ENCODE data around the gene KDM1B.
A peak's percentile ranks its signal among the peaks of the same experiment; 100 is the strongest.

KDM1B gene

GRCh38 chr6:18177286-18177965, 22.2 kb downstream of the KDM1B start:
- H3K4me3 ChIP-seq (ENCODE audit: low read length): no peak overlapping the region
- no peaks in the 10 kb centered on the region for H3K9me3 ChIP-seq (ENCODE audit: insufficient read depth, low read depth, low read length)
- H3K4me1 ChIP-seq (ENCODE audit: insufficient read depth, low read length): peaks cover 5% of the 10 kb centered on the region; the same call in 1 of the 2 replicates
- peaks cover 3% of the 10 kb centered on the region for H3K36me3 ChIP-seq (ENCODE audit: insufficient read depth, low read depth, low read length)
- no peak overlapping the region for H3K9ac ChIP-seq (ENCODE audit: low read depth, low read length)
- H3K27ac ChIP-seq (ENCODE audit: low read length): no peak overlapping the region
- H3K27me3 ChIP-seq (ENCODE audit: insufficient read depth, low read length): no peaks in the 10 kb centered on the region

GRCh38 chr6:18178960-18179615, 23.9 kb downstream of the KDM1B start:
- H3K9me3 ChIP-seq (ENCODE audit: insufficient read depth, low read depth, low read length): no peaks in the 10 kb centered on the region
- H3K36me3 ChIP-seq (ENCODE audit: insufficient read depth, low read depth, low read length): no peaks in the 10 kb centered on the region; the same call in 1 of the 2 replicates
- no peaks in the 10 kb centered on the region for H3K27me3 ChIP-seq (ENCODE audit: insufficient read depth, low read length)
- H3K4me3 ChIP-seq (ENCODE audit: low read length): no peak overlapping the region
- no peak overlapping the region for H3K9ac ChIP-seq (ENCODE audit: low read depth, low read length)
- peaks cover 5% of the 10 kb centered on the region; the same call in 1 of the 2 replicates for H3K4me1 ChIP-seq (ENCODE audit: insufficient read depth, low read length)
- H3K27ac ChIP-seq (ENCODE audit: low read length): no peak overlapping the region

GRCh38 chr6:18179770-18180356, 24.6 kb downstream of the KDM1B start:
- no peak overlapping the region for H3K27ac ChIP-seq (ENCODE audit: low read length)
- H3K4me3 ChIP-seq (ENCODE audit: low read length): no peak overlapping the region
- H3K9me3 ChIP-seq (ENCODE audit: insufficient read depth, low read depth, low read length): no peaks in the 10 kb centered on the region
- H3K9ac ChIP-seq (ENCODE audit: low read depth, low read length): no peak overlapping the region
- H3K27me3 ChIP-seq (ENCODE audit: insufficient read depth, low read length): no peaks in the 10 kb centered on the region
- peaks cover 7% of the 10 kb centered on the region; the same call in 1 of the 2 replicates for H3K4me1 ChIP-seq (ENCODE audit: insufficient read depth, low read length)
- no peaks in the 10 kb centered on the region for H3K36me3 ChIP-seq (ENCODE audit: insufficient read depth, low read depth, low read length)

GRCh38 chr6:18182568-18182967, 27.3 kb downstream of the KDM1B start:
- no peaks in the 10 kb centered on the region for H3K27me3 ChIP-seq (ENCODE audit: insufficient read depth, low read length)
- H3K9ac ChIP-seq (ENCODE audit: low read depth, low read length): no peak overlapping the region
- H3K4me1 ChIP-seq (ENCODE audit: insufficient read depth, low read length): peaks cover 33% of the 10 kb centered on the region; the same call in 1 of the 2 replicates
- H3K36me3 ChIP-seq (ENCODE audit: insufficient read depth, low read depth, low read length): no peaks in the 10 kb centered on the region
- no peak overlapping the region for H3K4me3 ChIP-seq (ENCODE audit: low read length)
- H3K9me3 ChIP-seq (ENCODE audit: insufficient read depth, low read depth, low read length): no peaks in the 10 kb centered on the region
- no peak overlapping the region for H3K27ac ChIP-seq (ENCODE audit: low read length)

GRCh38 chr6:18183766-18184165, 28.5 kb downstream of the KDM1B start:
- Histone ChIP-seq H3K9me3 (ENCODE audit: insufficient read depth, low read depth, low read length) (no peaks in the 10 kb centered on the region), H3K36me3 (ENCODE audit: insufficient read depth, low read depth, low read length) (no peaks in the 10 kb centered on the region), H3K27me3 (ENCODE audit: insufficient read depth, low read length) (no peaks in the 10 kb centered on the region), H3K4me3 (ENCODE audit: low read length) (no peak overlapping the region), H3K27ac (ENCODE audit: low read length) (no peak overlapping the region), H3K4me1 (ENCODE audit: insufficient read depth, low read length) (peaks cover 36% of the 10 kb centered on the region; the same call in 1 of the 2 replicates), H3K9ac (ENCODE audit: low read depth, low read length) (no peak overlapping the region)

- Histone ChIP-seq H3K36me3 (ENCODE audit: insufficient read depth, low read depth, low read length) (no peaks in the 10 kb centered on the region), H3K4me3 (ENCODE audit: low read length) (peak overlapping the region; percentile 15; the same call in 1 of the 2 replicates), H3K27ac (ENCODE audit: low read length) (peak overlapping the region; percentile 67), H3K9me3 (ENCODE audit: insufficient read depth, low read depth, low read length) (no peaks in the 10 kb centered on the region), H3K27me3 (ENCODE audit: insufficient read depth, low read length) (no peaks in the 10 kb centered on the region), H3K4me1 (ENCODE audit: insufficient read depth, low read length) (peaks cover 36% of the 10 kb centered on the region; the same call in 1 of the 2 replicates), H3K9ac (ENCODE audit: low read depth, low read length) (peak overlapping the region; percentile 58; the same call in 1 of the 2 replicates)
These were observed 30.4 kb downstream of the KDM1B start for GRCh38 chr6:18185624-18186023.

- Histone ChIP-seq H3K27me3 (ENCODE audit: insufficient read depth, low read length) (no peaks in the 10 kb centered on the region), H3K27ac (ENCODE audit: low read length) (peak overlapping the region; percentile 67)
These were observed 30.8 kb downstream of the KDM1B start for GRCh38 chr6:18186033-18186432.

GRCh38 chr6:18186540-18187250, 31.5 kb downstream of the KDM1B start:
- Histone ChIP-seq H3K4me3 (ENCODE audit: low read length) (peak overlapping the region; percentile 15), H3K9me3 (ENCODE audit: insufficient read depth, low read depth, low read length) (no peaks in the 10 kb centered on the region), H3K9ac (ENCODE audit: low read depth, low read length) (peak overlapping the region; percentile 58; the same call in 1 of the 2 replicates), H3K27ac (ENCODE audit: low read length) (peak overlapping the region; percentile 67), H3K36me3 (ENCODE audit: insufficient read depth, low read depth, low read length) (no peaks in the 10 kb centered on the region), H3K4me1 (ENCODE audit: insufficient read depth, low read length) (peaks cover 36% of the 10 kb centered on the region; the same call in 1 of the 2 replicates), H3K27me3 (ENCODE audit: insufficient read depth, low read length) (no peaks in the 10 kb centered on the region)

More at GRCh38 chr6:18186033-18186432, 30.8 kb downstream of the KDM1B start:
- Histone ChIP-seq H3K4me1 (ENCODE audit: insufficient read depth, low read length) (peaks cover 36% of the 10 kb centered on the region; the same call in 1 of the 2 replicates), H3K4me3 (ENCODE audit: low read length) (peak overlapping the region; percentile 15; the same call in 1 of the 2 replicates), H3K9ac (ENCODE audit: low read depth, low read length) (peak overlapping the region; percentile 58; the same call in 1 of the 2 replicates), H3K36me3 (ENCODE audit: insufficient read depth, low read depth, low read length) (no peaks in the 10 kb centered on the region), H3K9me3 (ENCODE audit: insufficient read depth, low read depth, low read length) (no peaks in the 10 kb centered on the region)

GRCh38 chr6:18187701-18188100, 32.5 kb downstream of the KDM1B start:
- no peak overlapping the region for H3K27ac ChIP-seq (ENCODE audit: low read length)
- H3K27me3 ChIP-seq (ENCODE audit: insufficient read depth, low read length): no peaks in the 10 kb centered on the region
- H3K4me1 ChIP-seq (ENCODE audit: insufficient read depth, low read length): peaks cover 32% of the 10 kb centered on the region; the same call in 1 of the 2 replicates
- H3K4me3 ChIP-seq (ENCODE audit: low read length): no peak overlapping the region
- no peak overlapping the region for H3K9ac ChIP-seq (ENCODE audit: low read depth, low read length)
- no peaks in the 10 kb centered on the region for H3K36me3 ChIP-seq (ENCODE audit: insufficient read depth, low read depth, low read length)
- H3K9me3 ChIP-seq (ENCODE audit: insufficient read depth, low read depth, low read length): no peaks in the 10 kb centered on the region

- Histone ChIP-seq H3K27me3 (ENCODE audit: insufficient read depth, low read length) (no peaks in the 10 kb centered on the region), H3K9ac (ENCODE audit: low read depth, low read length) (no peak overlapping the region), H3K36me3 (ENCODE audit: insufficient read depth, low read depth, low read length) (no peaks in the 10 kb centered on the region), H3K4me3 (ENCODE audit: low read length) (no peak overlapping the region), H3K27ac (ENCODE audit: low read length) (no peak overlapping the region), H3K9me3 (ENCODE audit: insufficient read depth, low read depth, low read length) (no peaks in the 10 kb centered on the region), H3K4me1 (ENCODE audit: insufficient read depth, low read length) (peaks cover 32% of the 10 kb centered on the region; the same call in 1 of the 2 replicates)
These were observed 34.0 kb downstream of the KDM1B start for GRCh38 chr6:18189196-18189595.

GRCh38 chr6:18192026-18192425, 36.8 kb downstream of the KDM1B start:
- Histone ChIP-seq H3K4me1 (ENCODE audit: insufficient read depth, low read length) (peaks cover 11% of the 10 kb centered on the region), H3K36me3 (ENCODE audit: insufficient read depth, low read depth, low read length) (no peaks in the 10 kb centered on the region), H3K4me3 (ENCODE audit: low read length) (no peak overlapping the region), H3K9me3 (ENCODE audit: insufficient read depth, low read depth, low read length) (no peaks in the 10 kb centered on the region), H3K27me3 (ENCODE audit: insufficient read depth, low read length) (no peaks in the 10 kb centered on the region), H3K27ac (ENCODE audit: low read length) (no peak overlapping the region), H3K9ac (ENCODE audit: low read depth, low read length) (no peak overlapping the region)
